ENCODE measurements around the gene SLC22A25. TPM values are rescaled to one million over a fixed set of nuclear protein-coding genes. Genes with fewer than 3 reads are reported as not detected.
"Not testable (repeated sequence)": the region's sequence is repeated elsewhere in the genome, so short reads cannot be mapped to it uniquely, and the experiment has no call there.

SLC22A25 gene
- not detected for total RNA-seq
- long read RNA-seq, result 0 reads

GRCh38 chr11:63243533-63243932 lies at the start of gene SLC22A25:
Gene SLC22A25, minus strand, starts transcription at chr11:63243599. Its CDS starts 13,947 bp downstream, at chr11:63229652.
- intact Hi-C loops (cut with DNase I), result no loop called here
- no peak for DNase-seq (ENCODE audit: low spot score)

- DNase-seq (ENCODE audit: low spot score), result no peak
- intact Hi-C loops (cut with DNase I), result no loop called here
These were observed 46.9 kb upstream of the SLC22A25 start for GRCh38 chr11:63290285-63290684.

GRCh38 chr11:63289658-63290057 lies 46.3 kb upstream of the SLC22A25 start:
- no peak for DNase-seq (ENCODE audit: low spot score)
- intact Hi-C loops (cut with DNase I), result no loop called here

GRCh38 chr11:63282579-63282978 lies 39.2 kb upstream of the SLC22A25 start:
- intact Hi-C loops (cut with DNase I), result no loop called here
- no peak for DNase-seq (ENCODE audit: low spot score)

- intact Hi-C loops (cut with DNase I), result no loop called here
- DNase-seq (ENCODE audit: low spot score), result no peak
These were observed 37.5 kb upstream of the SLC22A25 start for GRCh38 chr11:63280920-63281319.

GRCh38 chr11:63277345-63277943 lies 34.0 kb upstream of the SLC22A25 start:
- intact Hi-C loops (cut with DNase I), result no loop called here
- DNase-seq (ENCODE audit: low spot score), result no peak

- intact Hi-C loops (cut with DNase I), result no loop called here
- DNase-seq (ENCODE audit: low spot score), result no peak
These were observed 31.4 kb upstream of the SLC22A25 start for GRCh38 chr11:63274776-63275175.

GRCh38 chr11:63273685-63274084 lies 30.3 kb upstream of the SLC22A25 start:
- intact Hi-C loops (cut with DNase I), result no loop called here
- no peak for DNase-seq (ENCODE audit: low spot score)

GRCh38 chr11:63262547-63262946 lies 19.1 kb upstream of the SLC22A25 start:
- intact Hi-C loops (cut with DNase I), result no loop called here
- no peak for DNase-seq (ENCODE audit: low spot score)

GRCh38 chr11:63251312-63251711 lies 7.9 kb upstream of the SLC22A25 start:
- intact Hi-C loops (cut with DNase I), result no loop called here
- DNase-seq (ENCODE audit: low spot score), result no peak

- DNase-seq (ENCODE audit: low spot score), result no peak
- intact Hi-C loops (cut with DNase I), result no loop called here
These were observed 7.0 kb upstream of the SLC22A25 start for GRCh38 chr11:63250162-63251050.

GRCh38 chr11:63248966-63249365 lies 5.6 kb upstream of the SLC22A25 start:
- intact Hi-C loops (cut with DNase I), result no loop called here
- no peak for DNase-seq (ENCODE audit: low spot score)

- intact Hi-C loops (cut with DNase I); DNase-seq (ENCODE audit: low spot score): not testable (repeated sequence)
These were observed 4.0 kb upstream of the SLC22A25 start for GRCh38 chr11:63247237-63248002.

GRCh38 chr11:63246045-63246444 lies 2.6 kb upstream of the SLC22A25 start:
- DNase-seq (ENCODE audit: low spot score), result no peak
- intact Hi-C loops (cut with DNase I), result no loop called here

GRCh38 chr11:63244862-63245261 lies 1.5 kb upstream of the SLC22A25 start:
- DNase-seq (ENCODE audit: low spot score), result no peak
- intact Hi-C loops (cut with DNase I), result no loop called here

- DNase-seq (ENCODE audit: low spot score), result no peak
- intact Hi-C loops (cut with DNase I), result no loop called here
These were observed 1.2 kb downstream of the SLC22A25 start for GRCh38 chr11:63242089-63242781.

GRCh38 chr11:63240791-63241379 lies 2.5 kb downstream of the SLC22A25 start:
- no peak for DNase-seq (ENCODE audit: low spot score)
- intact Hi-C loops (cut with DNase I), result no loop called here

- intact Hi-C loops (cut with DNase I), result no loop called here
- no peak for DNase-seq (ENCODE audit: low spot score)
These were observed 3.3 kb downstream of the SLC22A25 start for GRCh38 chr11:63240098-63240497.

GRCh38 chr11:63239254-63239653 lies 4.1 kb downstream of the SLC22A25 start:
- no peak for DNase-seq (ENCODE audit: low spot score)
- intact Hi-C loops (cut with DNase I), result no loop called here

All from cardiac septum (tissue), 1 donor.